Spleen (tissue), 11 donors: ENCODE measurements around the gene KRT85. TPM values are rescaled to one million over a fixed set of nuclear protein-coding genes. Genes with fewer than 3 reads are reported as not detected.

Experiments used
- DNase-seq: peaks from one replicate; pipeline ENCODE4 v3.0.0-alpha.2; 2020
- H3K27ac ChIP-seq, 8 donors: fragments of 200-600 bp; sonication (generic) in 7 of 8; 1 replicate in 4 of 8; 2 replicates in 4 of 8; pipeline versions ENCODE4 v1.5.0 to v1.8.0; 2016 to 2021; ENCODE audit warnings: inconsistent platforms in 4 of 8, mild to moderate bottlenecking in 4 of 8, moderate library complexity in 1 of 8
- H3K27me3 ChIP-seq, 7 donors: fragments of 200-600 bp; sonication (generic) in 6 of 7; replicated peaks in 1 of 7; 1 replicate in 4 of 7; 2 replicates in 3 of 7; pipeline versions ENCODE4 v1.5.0 to v1.8.0; 2016 to 2021; ENCODE audit warnings: inconsistent platforms in 3 of 7, mild to moderate bottlenecking in 1 of 7
- H3K36me3 ChIP-seq, 6 donors: fragments of 200-600 bp; sonication (generic) in 5 of 6; 1 replicate in 4 of 6; 2 replicates in 2 of 6; pipeline versions ENCODE4 v1.5.0 to v1.8.0; 2016 to 2021; ENCODE audit warnings: inconsistent platforms in 2 of 6
- H3K4me1 ChIP-seq, 6 donors: fragments of 200-600 bp; sonication (generic) in 5 of 6; 1 replicate in 3 of 6; 2 replicates in 3 of 6; pipeline versions ENCODE4 v1.5.0 to v1.8.0; 2016 to 2021; ENCODE audit warnings: inconsistent platforms in 3 of 6
- H3K4me3 ChIP-seq, 8 donors: fragments of 200-600 bp; sonication (generic) in 7 of 8; 1 replicate in 4 of 8; 2 replicates in 4 of 8; pipeline versions ENCODE4 v1.5.0 to v1.8.0; 2016 to 2021; ENCODE audit warnings: inconsistent platforms in 4 of 8, mild to moderate bottlenecking in 4 of 8, moderate library complexity in 2 of 8
- H3K9me3 ChIP-seq, 8 donors: fragments of 200-600 bp; sonication (generic) in 7 of 8; 1 replicate in 4 of 8; 2 replicates in 4 of 8; pipeline versions ENCODE4 v1.5.0 to v1.8.0; 2016 to 2021; ENCODE audit warnings: inconsistent platforms in 4 of 8
- POLR2A ChIP-seq, 3 donors: fragments of 450-650 bp; IDR thresholded peaks; one replicate each; pipeline ENCODE4 v1.5.1; 2017; ENCODE audit warnings: antibody characterized with exemption in 3 of 3, mild to moderate bottlenecking in 1 of 3
- POLR2AphosphoS5 ChIP-seq, 3 donors: sonication (generic); formaldehyde crosslinking; IDR thresholded peaks; one replicate each; pipeline ENCODE4 v1.5.1; 2017; ENCODE audit warnings: antibody characterized with exemption in 3 of 3
- WGBS, 5 donors: extraction: QIAGEN DNeasy Blood & Tissue Kit in 3 of 5; methylation state at CpG; one replicate each; pipeline versions ENCODE4 v1.1.5 to v1.1.7; 2013 to 2018; 5-methylcytosine and 5-hydroxymethylcytosine counted together
- intact Hi-C: fragments of 100-400 bp; cut with DNase I; formaldehyde crosslinking; loops from one replicate; pipeline ENCODE4 v1.15.0; 2023; ENCODE audit warnings: low total_unique reads
- polyA plus RNA-seq, 3 donors: library from polyadenylated mRNA; stranded (reverse); fragments of 200-250 nt; gene quantifications; one replicate each; pipeline ENCODE4 v1.2.1, GENCODE V29; 2013
- total RNA-seq, 7 donors: library from RNA; depleted of rRNA in 3 of 7; stranded (reverse); fragments of >200 nt in 3 of 7; fragmentation: NEBNext Ultra II Directional in 4 of 7; extraction: Animal tissue kit (Norgen Biotek cat#: 25700) in 4 of 7; gene quantifications; one replicate each; pipeline versions ENCODE4 v1.1.0 to v1.2.1, GENCODE V29; 2016 to 2021
- TF ChIP-seq, protein P1 (sequence below), 11 experiments: fragments of 200-600 bp in 7 of 11; fragments of 450-650 bp in 4 of 11; sonication (generic) in 4 of 11; IDR thresholded peaks in 8 of 11; conservative IDR thresholded peaks in 3 of 11; 1 replicate in 7 of 11; 2 replicates in 4 of 11; pipeline versions ENCODE4 v1.4.0 to v1.8.0; 2016 to 2021; ENCODE audit warnings: antibody characterized with exemption in 11 of 11, inconsistent platforms in 4 of 11, mild to moderate bottlenecking in 1 of 11
- donor health status: healthy with polysubstance abuse.
- donor health status: DM: no; HTN: no; CAD: no; lungs with moderate emphysema.
- donor health status: DM: no; HTN: no; CAD: no.
- donor health status: Bipolar disorder and iron deficiency.
- donor health status: healthy.
- donor health status: DM: no; HTN: no; CAD: no.
- donor health status: DM: yes; HTN: yes; CAD: no.

KRT85 gene
- total and polyA plus RNA-seq, 10 donors, result 0.52 TPM; not detected in 9

GRCh38 chr12:52358575-52359350 is 8.5 kb downstream of the KRT85 start:
- peak; percentile 68 for DNase-seq
- Histone ChIP-seq H3K36me3 (no peaks in the 10 kb centered on the region), H3K4me1 (peaks cover 5 to 23% (median 15%) of the 10 kb centered on the region in 6 donors), H3K4me3 (no peak overlapping the region), H3K27me3 (peaks cover 0 to 20% (median 0%) of the 10 kb centered on the region in 7 donors), H3K27ac (peak overlapping the region in 2 of 8 donors; percentile 6 to 14), H3K9me3 (no peaks in the 10 kb centered on the region)
- intact Hi-C loops, result no loop called here
- 34 to 49% (median 43%) methylated on average over 4 to 5 of the region's 5 CpGs for WGBS, 5 donors
- no peak for TF ChIP-seq POLR2A (IDR thresholded peaks at IDR 0.05)
- TF ChIP-seq POLR2AphosphoS5 (IDR thresholded peaks at IDR 0.05), result no peak
- TF ChIP-seq, protein P1, sequence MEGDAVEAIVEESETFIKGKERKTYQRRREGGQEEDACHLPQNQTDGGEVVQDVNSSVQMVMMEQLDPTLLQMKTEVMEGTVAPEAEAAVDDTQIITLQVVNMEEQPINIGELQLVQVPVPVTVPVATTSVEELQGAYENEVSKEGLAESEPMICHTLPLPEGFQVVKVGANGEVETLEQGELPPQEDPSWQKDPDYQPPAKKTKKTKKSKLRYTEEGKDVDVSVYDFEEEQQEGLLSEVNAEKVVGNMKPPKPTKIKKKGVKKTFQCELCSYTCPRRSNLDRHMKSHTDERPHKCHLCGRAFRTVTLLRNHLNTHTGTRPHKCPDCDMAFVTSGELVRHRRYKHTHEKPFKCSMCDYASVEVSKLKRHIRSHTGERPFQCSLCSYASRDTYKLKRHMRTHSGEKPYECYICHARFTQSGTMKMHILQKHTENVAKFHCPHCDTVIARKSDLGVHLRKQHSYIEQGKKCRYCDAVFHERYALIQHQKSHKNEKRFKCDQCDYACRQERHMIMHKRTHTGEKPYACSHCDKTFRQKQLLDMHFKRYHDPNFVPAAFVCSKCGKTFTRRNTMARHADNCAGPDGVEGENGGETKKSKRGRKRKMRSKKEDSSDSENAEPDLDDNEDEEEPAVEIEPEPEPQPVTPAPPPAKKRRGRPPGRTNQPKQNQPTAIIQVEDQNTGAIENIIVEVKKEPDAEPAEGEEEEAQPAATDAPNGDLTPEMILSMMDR (IDR thresholded peaks at IDR 0.05 in 8 of 11, conservative IDR thresholded peaks at IDR 0.05 in 3 of 11), result no peak

DNA sequence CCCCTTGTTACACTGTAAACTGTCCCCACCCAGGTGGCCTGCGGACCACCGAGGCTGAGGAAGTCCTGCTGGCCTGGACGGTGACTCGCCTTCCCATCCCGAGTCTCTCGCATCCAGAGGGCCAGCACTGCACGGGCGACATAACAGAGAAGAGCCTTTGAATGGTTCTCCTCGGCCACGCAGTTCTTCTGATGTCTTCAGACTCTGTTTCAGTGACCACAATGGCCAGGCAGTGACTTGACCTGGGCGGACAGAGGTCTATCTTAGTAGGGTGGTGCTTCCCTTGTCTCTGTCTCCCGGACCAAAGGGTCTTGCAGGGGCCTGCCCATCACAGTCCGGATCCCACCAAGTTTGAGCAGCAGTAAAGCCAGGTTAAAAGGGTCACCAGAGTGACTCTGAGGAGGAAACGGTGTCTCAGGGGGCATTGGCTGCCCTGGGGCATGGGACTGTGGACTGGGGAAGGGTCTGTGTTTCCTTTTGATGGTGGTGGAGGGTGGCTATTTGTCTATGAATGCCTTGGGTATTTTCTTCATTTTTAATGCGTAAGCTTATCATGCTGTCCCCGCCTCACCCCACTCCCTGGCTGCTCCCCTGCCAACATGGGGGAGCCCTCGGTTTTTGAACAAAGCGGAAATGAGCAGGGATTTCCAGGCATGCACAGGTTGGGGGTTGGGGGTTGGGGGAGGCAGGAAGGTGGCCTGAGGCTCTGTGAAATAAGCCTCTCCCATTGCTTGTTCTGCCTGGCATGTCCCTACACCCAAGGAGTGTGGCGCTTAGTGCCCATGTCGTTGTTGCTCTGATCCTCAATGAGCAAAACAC is 10.3 kb downstream of the KRT85 start:
- intact Hi-C loops, result no loop called here
- Histone ChIP-seq H3K9me3 (no peaks in the 10 kb centered on the region), H3K27ac (no peak overlapping the region), H3K27me3 (peaks cover 0 to 37% (median 0%) of the 10 kb centered on the region in 7 donors), H3K4me1 (peaks cover 5 to 30% (median 17%) of the 10 kb centered on the region in 6 donors), H3K36me3 (no peaks in the 10 kb centered on the region), H3K4me3 (no peak overlapping the region)
- TF ChIP-seq, protein P1 (IDR thresholded peaks at IDR 0.05 in 8 of 11, conservative IDR thresholded peaks at IDR 0.05 in 3 of 11), result no peak
- TF ChIP-seq POLR2AphosphoS5 (IDR thresholded peaks at IDR 0.05), result no peak
- TF ChIP-seq POLR2A (IDR thresholded peaks at IDR 0.05), result no peak
- peak; percentile 39 for DNase-seq
- WGBS, 5 donors, result 89 to 94% (median 92%) methylated on average over 19 to 20 of the region's 20 CpGs

DNA sequence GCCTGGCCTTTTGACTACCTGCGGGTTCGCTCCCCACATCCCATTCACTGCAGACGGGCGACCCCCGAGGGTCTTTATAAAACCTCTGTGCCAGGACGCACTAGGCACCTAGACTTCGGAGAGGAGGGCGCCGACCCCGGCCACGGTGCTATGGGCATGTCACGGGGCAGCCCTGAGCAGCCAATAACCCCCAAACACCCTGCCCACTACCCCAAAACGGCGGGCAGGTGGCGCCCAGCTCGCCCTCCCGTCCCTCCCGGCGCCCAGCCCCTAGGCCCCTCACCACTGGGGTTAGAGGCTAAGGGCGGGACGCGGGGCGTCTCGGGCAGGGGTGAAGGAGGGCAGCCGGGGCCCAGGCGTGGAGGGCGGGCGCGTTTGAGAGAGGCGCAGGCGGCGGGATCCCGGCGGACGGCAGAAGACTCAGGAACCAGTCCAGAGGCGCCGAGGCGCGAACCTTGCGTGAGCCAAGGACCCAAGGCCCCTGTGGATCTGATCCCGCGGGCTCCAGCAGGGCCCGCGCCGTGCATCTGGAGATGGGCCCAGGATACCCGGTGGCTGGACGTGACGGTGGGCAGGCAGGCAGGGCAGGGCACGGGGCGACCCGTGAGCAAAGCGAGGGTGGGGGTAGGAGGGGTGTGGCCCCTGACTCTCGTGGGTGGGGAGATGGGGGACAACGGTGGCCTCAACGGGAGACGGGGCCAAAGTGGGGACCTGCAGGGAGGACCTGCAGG is 11.1 kb downstream of the KRT85 start:
- Histone ChIP-seq H3K27me3 (peaks cover 0 to 37% (median 0%) of the 10 kb centered on the region in 7 donors), H3K36me3 (no peaks in the 10 kb centered on the region), H3K4me3 (no peak overlapping the region), H3K4me1 (peaks cover 6 to 38% (median 24%) of the 10 kb centered on the region in 6 donors), H3K27ac (no peak overlapping the region), H3K9me3 (no peaks in the 10 kb centered on the region)
- WGBS, 5 donors, result 90 to 96% (median 94%) methylated on average over 51 to 56 of the region's 56 CpGs
- TF ChIP-seq, protein P1 (IDR thresholded peaks at IDR 0.05 in 8 of 11, conservative IDR thresholded peaks at IDR 0.05 in 3 of 11), result no peak
- peak; percentile 74 for DNase-seq
- intact Hi-C loops, result no loop called here
